Activated T-cell treated with anti-CD3 and anti-CD28 coated beads, Interleukin-2, amount 50 U/mL, for 48 hours (primary cell): Measurements from ENCODE around the gene LCNL1.

ENCODE experiments used
- DNase-seq, 2 experiments: peaks; one replicate each; pipeline ENCODE4 v3.0.0-alpha.2; 2020

Gene LCNL1

GRCh38 chr9:136960212-136960937 lies 22.4 kb upstream of the LCNL1 start:
- no peak for DNase-seq

- DNase-seq: no peak
Observed at GRCh38 chr9:136960938-136961275, 21.9 kb upstream of the LCNL1 start.

DNA sequence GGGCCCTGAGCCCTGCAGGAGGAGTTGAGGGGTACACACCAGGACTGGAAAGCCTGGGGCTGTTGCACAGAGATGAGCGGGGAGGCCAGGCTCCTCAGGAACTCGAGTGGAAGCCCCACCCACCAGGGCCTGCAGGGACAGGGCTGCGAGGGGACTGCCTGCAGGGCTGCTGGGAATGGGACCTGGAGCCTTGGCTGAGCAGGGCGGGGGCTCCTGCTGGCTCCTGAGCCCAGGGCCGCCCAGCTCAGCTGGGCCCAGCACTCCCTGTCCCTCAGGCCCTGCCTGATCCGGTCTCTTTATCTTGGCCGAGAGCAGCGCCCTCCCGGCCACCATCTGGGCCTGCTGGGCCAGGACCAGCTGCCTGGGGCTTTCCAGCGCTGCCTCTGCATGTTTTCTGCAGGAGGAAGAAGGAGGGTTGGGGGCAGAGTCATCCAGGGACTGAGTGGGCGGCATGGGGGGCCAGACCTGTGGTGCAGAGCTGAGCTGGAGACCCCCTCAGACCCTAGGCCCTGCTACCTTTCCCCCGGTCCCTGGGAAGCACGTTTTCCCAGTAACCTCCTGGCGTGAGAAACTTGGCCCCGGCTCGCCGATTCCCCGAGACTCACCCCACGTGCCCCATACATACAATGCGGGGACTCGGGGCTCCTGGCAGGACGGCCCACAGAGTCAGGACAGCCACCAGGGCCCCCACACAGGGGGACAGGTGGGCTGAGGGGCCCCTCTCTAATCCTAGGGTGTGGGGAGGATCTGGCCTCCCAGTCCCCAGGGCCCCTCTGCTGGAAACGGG lies 21.3 kb upstream of the LCNL1 start:
- no peak for DNase-seq

- DNase-seq: no peak
Observed at GRCh38 chr9:136962163-136962562, 20.6 kb upstream of the LCNL1 start.

GRCh38 chr9:136962701-136963248 lies 20.0 kb upstream of the LCNL1 start:
- no peak for DNase-seq

DNA sequence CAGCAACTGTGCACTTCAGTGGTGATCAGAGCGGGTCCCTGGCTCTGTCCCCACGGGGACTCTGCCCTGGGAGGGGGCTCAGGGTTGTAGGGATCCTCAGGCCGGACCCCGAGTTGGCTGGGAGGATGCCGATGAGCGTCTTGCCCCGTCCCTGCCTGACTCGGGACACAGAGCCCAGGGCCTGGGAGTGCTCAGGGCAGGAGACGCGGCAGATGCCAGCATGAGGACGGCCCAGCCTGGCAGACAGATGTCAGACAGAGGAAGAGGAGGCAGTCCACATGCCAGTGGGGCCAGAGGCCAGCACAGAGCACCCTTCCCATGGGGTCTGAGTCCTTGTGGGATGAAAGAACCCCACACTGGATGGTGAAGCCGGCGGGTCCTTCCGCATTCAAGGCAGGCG lies 19.5 kb upstream of the LCNL1 start:
- DNase-seq: no peak

DNA sequence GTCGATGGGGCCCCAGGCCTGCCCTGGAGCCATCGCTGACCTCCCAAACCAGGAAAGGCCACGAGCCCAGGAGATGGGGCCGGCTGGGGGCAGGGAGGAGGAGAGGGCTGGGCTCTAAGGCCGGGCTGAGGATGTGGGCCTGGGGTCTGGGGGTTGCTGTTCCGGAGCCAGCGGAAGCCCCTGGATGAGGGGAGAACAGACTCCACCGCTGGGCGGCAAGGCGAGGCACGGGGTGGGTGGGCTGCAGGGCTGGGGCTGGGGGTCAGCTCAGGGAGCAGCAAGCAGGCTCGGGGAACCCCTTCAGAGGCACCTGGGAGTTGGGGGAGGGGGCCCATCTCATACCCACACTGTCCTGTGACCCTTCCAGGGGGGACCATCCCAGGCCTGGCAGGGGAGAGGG lies 19.0 kb upstream of the LCNL1 start:
- no peak for DNase-seq

DNA sequence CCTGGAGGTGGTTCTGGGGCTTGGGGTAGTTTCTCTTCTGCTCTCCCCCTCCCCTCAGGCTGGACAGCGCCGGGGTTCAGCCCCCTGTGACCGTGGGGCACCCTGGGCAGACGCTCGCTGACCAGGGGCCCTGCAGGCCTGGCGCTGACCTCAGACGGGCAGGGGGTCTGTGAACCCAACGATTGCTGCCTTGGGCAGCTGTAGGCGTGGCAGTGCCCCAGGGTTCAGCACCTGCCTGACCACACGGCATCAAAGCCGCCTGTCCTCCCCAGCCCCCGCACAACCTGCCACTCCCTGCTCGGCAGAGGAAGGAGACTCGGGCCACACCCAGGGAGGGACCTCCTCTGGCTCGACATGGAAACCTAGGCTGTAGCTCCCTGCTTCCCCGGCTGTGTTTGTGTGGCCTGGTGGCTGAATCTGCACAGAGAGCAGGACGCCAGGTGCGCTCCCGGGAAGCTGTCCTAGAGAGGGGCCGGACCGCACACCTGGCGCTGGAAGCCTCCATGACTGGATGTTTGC lies 18.6 kb upstream of the LCNL1 start:
- no peak for DNase-seq

DNA sequence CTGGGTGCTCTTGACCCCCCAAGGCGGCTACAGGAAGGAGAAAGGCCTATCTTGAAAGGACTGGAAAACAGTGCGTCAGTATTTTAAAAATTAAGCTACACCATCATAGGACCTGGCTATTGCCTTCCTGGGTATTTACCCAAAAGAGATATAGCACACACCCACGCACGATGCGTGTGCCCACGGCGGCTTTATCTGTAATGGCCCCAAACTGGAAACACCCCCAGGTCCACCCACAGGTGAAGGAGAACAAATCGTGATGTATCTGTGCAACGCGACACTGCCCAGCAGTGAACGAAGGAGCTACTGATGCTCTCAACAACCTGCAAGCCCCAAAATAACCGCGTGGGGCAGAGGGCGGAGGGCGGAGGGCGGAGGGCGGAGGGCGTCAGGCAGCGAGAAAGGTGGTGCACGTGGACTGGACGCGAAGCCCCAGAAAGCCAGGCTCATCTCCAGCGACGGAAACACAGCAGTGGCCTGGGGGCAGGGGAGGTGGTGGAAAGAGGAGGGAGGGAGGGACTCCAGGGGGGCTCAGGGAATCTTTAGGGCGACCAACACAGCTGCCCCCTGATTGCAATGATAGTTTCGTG lies 17.9 kb upstream of the LCNL1 start:
- DNase-seq: no peak

GRCh38 chr9:136965771-136966484 lies 16.9 kb upstream of the LCNL1 start:
- no peak for DNase-seq

- no peak for DNase-seq
Observed at GRCh38 chr9:136968333-136969127, 14.3 kb upstream of the LCNL1 start.

- DNase-seq: no peak
Observed at GRCh38 chr9:136969150-136969549, 13.6 kb upstream of the LCNL1 start.

DNA sequence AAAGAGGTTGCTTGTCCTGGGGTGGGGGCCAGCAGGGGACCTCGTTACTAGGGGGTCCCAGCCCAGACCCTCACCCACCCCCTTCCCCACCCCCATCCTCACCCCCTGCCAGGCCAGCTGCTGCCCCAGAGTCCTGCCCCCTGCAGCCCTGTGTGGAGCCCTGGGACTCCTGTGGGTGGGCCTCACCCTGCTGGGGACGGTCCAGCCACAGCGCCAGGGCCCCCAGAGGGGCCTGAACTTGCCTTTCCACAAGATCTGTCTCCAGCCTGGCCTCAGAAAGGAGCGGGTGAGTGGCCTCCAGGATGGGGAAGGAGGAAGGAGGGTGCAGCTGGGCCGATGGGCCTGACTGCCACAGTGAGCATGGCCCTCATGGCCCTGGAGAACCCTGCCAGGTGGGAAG lies 13.0 kb upstream of the LCNL1 start:
- no peak for DNase-seq

GRCh38 chr9:136970361-136970760 lies 12.4 kb upstream of the LCNL1 start:
- DNase-seq: no peak

- DNase-seq: no peak
Observed at GRCh38 chr9:136971746-136972145, 11.0 kb upstream of the LCNL1 start.

- DNase-seq: no peak
Observed at GRCh38 chr9:136972335-136972734, 10.5 kb upstream of the LCNL1 start.

DNA sequence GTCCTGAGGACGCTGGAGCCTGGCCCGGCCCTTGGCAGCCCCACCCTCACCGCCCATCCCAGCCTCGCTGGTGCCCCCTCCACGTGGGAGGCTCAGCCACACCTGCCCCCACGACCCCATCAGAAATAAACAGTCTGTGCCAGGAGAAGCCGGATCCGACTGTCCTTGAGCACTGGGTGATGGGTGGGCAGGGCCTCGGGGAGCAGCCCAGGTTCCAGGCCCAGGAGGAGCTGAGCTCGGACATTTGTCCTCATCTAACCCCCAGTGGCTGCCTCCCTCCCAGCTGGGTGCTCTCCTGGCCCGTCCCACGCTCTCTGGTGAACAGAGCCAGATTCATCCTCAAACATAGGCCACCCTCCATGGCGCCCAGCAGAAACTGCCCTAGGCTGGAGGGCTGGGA lies 10.1 kb upstream of the LCNL1 start:
- no peak for DNase-seq

DNA sequence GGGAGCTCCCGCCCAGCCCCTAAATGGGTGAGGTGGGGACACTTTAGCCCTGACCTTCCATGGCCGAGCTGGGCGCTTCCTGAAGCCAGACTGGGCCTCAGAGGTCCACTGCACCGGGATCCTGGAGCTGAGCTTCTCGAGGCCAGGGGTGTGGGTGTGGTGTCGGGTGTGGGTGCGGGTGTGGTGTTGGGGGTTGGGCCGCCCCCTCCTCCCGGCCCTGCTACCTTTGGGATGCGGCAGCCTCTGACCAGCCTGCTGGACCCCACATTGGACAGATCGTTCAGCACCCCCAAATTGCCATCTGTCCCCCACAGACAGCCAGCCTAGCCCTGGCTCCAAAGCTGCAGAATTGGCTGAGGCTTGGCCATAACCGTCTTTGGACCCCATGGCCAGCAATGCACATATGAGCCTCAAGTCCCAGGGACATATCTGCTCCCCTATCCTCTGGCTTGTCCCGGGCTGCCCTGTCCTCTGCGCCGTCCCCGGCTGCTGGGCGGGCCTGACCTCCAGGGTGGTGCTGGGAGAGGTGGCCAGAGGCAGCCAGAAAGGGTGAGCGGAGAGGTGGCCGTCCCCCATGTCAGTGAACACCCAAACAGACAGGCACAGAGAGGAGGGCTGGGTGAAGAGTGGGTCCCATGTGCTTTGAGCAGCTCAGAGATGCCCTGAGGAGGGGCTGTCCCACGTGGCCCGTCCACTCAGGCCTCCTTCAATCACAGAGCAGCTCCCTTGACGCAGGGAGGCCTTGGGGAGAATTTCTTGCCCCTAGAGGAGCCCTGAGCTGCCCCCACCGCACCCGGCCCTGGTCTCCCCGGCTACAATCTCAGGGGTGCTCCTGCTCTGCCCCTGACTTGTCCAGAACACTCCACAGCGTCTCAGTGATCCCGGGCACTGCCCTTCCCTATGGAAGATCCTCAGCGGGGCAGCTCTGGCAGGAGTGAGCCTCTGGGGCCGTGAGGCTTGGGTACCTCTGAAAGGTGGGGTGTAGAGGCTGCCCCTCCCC lies 8.9 kb upstream of the LCNL1 start:
- DNase-seq: no peak

- no peak for DNase-seq
Observed at GRCh38 chr9:136974817-136975535, 7.8 kb upstream of the LCNL1 start.

GRCh38 chr9:136975644-136976043 lies 7.1 kb upstream of the LCNL1 start:
- DNase-seq: peak in 1 of 2 experiments; percentile 71
